B cell (primary cell): ENCODE results near the gene KAZN.

Experiments
- EZH2 ChIP-seq: IDR thresholded peaks from 2 replicates; pipeline ENCODE4 v1.6.1; 2012; ENCODE audit warnings: borderline replicate concordance, low read depth, mild to moderate bottlenecking, moderate library complexity, low read length; ENCODE audit not compliant: insufficient read depth, poor library complexity, severe bottlenecking
- TF ChIP-seq, protein P1 (sequence below): fragments of 200-600 bp; IDR thresholded peaks from one replicate; pipeline ENCODE4 v1.8.0; 2022; ENCODE audit warnings: antibody characterized with exemption, mild to moderate bottlenecking

DNA sequence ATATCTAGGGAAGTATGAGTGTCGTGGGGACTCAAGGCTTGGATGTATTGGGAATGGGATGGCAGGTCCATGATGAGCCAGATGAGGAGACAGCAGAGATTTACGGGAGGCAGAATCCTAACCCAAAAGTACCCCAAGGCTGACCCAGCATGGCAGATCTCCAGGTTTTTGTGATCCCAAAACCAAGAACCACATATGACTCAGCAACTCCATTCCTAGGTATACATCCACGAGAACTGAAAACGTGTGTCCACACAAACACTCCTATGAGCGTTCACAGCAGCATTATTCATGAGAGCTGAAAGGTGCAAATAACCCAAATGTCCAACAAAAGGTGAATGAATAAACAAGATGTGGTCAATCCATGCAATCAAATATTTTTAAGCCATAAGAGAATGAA, 201.5 kb downstream of the KAZN start:
- TF ChIP-seq, protein P1, sequence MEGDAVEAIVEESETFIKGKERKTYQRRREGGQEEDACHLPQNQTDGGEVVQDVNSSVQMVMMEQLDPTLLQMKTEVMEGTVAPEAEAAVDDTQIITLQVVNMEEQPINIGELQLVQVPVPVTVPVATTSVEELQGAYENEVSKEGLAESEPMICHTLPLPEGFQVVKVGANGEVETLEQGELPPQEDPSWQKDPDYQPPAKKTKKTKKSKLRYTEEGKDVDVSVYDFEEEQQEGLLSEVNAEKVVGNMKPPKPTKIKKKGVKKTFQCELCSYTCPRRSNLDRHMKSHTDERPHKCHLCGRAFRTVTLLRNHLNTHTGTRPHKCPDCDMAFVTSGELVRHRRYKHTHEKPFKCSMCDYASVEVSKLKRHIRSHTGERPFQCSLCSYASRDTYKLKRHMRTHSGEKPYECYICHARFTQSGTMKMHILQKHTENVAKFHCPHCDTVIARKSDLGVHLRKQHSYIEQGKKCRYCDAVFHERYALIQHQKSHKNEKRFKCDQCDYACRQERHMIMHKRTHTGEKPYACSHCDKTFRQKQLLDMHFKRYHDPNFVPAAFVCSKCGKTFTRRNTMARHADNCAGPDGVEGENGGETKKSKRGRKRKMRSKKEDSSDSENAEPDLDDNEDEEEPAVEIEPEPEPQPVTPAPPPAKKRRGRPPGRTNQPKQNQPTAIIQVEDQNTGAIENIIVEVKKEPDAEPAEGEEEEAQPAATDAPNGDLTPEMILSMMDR = no peak
- TF ChIP-seq EZH2 = no peak
